GM23338 (cell line): ENCODE results near the gene RNF103. TPM values are rescaled to one million over a fixed set of nuclear protein-coding genes. Genes with fewer than 3 reads are reported as not detected.

Source experiments
- ATAC-seq: fragments of 200-7000 bp; cut with Tn5 transposase; 3 replicates; pipeline ENCODE4 v1.9.1; 2020
- DNase-seq: peaks from one replicate; pipeline ENCODE4 v3.0.0-alpha.2; 2015; ENCODE audit warnings: low spot score
- H2AFZ ChIP-seq: fragments of 200-600 bp; sonication (generic); 2 replicates; pipeline ENCODE4 v1.8.0; 2016; ENCODE audit warnings: antibody characterized with exemption, mild to moderate bottlenecking, moderate library complexity
- H3F3A ChIP-seq: fragments of 200-600 bp; sonication (generic); replicated peaks from 2 replicates; pipeline ENCODE4 v1.8.0; 2017; ENCODE audit warnings: antibody characterized with exemption, mixed run types, low read depth
- H3K27ac ChIP-seq: fragments of 200-600 bp; sonication (generic); 2 replicates; pipeline ENCODE4 v1.6.1; 2016; ENCODE audit warnings: low read depth
- H3K27me3 ChIP-seq: fragments of 200-600 bp; sonication (generic); 2 replicates; pipeline ENCODE4 v1.8.0; 2016; ENCODE audit warnings: mild to moderate bottlenecking, mixed run types, moderate library complexity; ENCODE audit not compliant: insufficient read depth
- H3K36me3 ChIP-seq: fragments of 200-600 bp; sonication (generic); 2 replicates; pipeline ENCODE4 v1.8.0; 2016; ENCODE audit warnings: mild to moderate bottlenecking; ENCODE audit not compliant: insufficient read depth
- H3K4me1 ChIP-seq: fragments of 200-600 bp; sonication (generic); 2 replicates; pipeline ENCODE4 v1.8.0; 2016; ENCODE audit warnings: mild to moderate bottlenecking, moderate library complexity; ENCODE audit not compliant: insufficient read depth
- H3K4me2 ChIP-seq: fragments of 200-600 bp; sonication (generic); 2 replicates; pipeline ENCODE4 v1.7.1; 2017; ENCODE audit warnings: mixed run types
- H3K4me3 ChIP-seq: fragments of 200-600 bp; sonication (generic); 2 replicates; pipeline ENCODE4 v1.6.1; 2016; ENCODE audit warnings: mixed run types
- H3K79me2 ChIP-seq: fragments of 200-600 bp; sonication (generic); replicated peaks from 2 replicates; pipeline ENCODE4 v1.8.0; 2017; ENCODE audit warnings: mild to moderate bottlenecking; ENCODE audit not compliant: insufficient read depth
- H3K9me2 ChIP-seq: fragments of 200-600 bp; sonication (generic); 2 replicates; pipeline ENCODE4 v1.8.0; 2017; ENCODE audit not compliant: insufficient read depth
- H4K20me1 ChIP-seq: fragments of 200-600 bp; sonication (generic); replicated peaks from 2 replicates; pipeline ENCODE4 v1.8.0; 2017; ENCODE audit warnings: mild to moderate bottlenecking; ENCODE audit not compliant: insufficient read depth
- H3K27ac Mint-ChIP-seq: 2 replicates; pipeline ENCODE4 v1.8.0; 2020; ENCODE audit warnings: inconsistent platforms, mild to moderate bottlenecking, moderate library complexity, mixed read lengths
- H3K27me3 Mint-ChIP-seq: 3 replicates; pipeline ENCODE4 v1.8.0; 2022; ENCODE audit warnings: low read depth, mild to moderate bottlenecking, moderate library complexity, mixed read lengths, inconsistent platforms; ENCODE audit not compliant: insufficient read depth, poor library complexity
- H3K36me3 Mint-ChIP-seq: 3 replicates; pipeline ENCODE4 v1.8.0; 2021; ENCODE audit warnings: low read depth, mild to moderate bottlenecking, inconsistent platforms, moderate library complexity, mixed read lengths
- H3K4me1 Mint-ChIP-seq: 3 replicates; pipeline ENCODE4 v1.8.0; 2020; ENCODE audit warnings: mild to moderate bottlenecking, inconsistent platforms, mixed read lengths
- H3K4me3 Mint-ChIP-seq: 3 replicates; pipeline ENCODE4 v1.8.0; 2021; ENCODE audit warnings: moderate library complexity, mild to moderate bottlenecking, inconsistent platforms, mixed read lengths
- H3K9me3 Mint-ChIP-seq: 3 replicates; pipeline ENCODE4 v1.8.0; 2020; ENCODE audit warnings: moderate library complexity, mild to moderate bottlenecking, inconsistent platforms, mixed read lengths
- CREB1 ChIP-seq: fragments of 250-450 bp; sonication (Bioruptor Pico); IDR thresholded peaks from 2 replicates; pipeline ENCODE4 v1.5.0; 2020; ENCODE audit warnings: low read depth, mild to moderate bottlenecking, moderate library complexity
- ETS1 ChIP-seq: IDR thresholded peaks from 2 replicates; pipeline ENCODE4 v1.6.1; 2016; ENCODE audit warnings: antibody characterized with exemption
- EZH2 ChIP-seq: fragments of 200-600 bp; sonication (generic); IDR thresholded peaks from one replicate; pipeline ENCODE4 v1.8.0; 2017; ENCODE audit warnings: antibody characterized with exemption, mild to moderate bottlenecking, low read depth; ENCODE audit not compliant: unreplicated experiment
- EZH2phosphoT487 ChIP-seq: fragments of 200-600 bp; sonication (generic); IDR thresholded peaks from one replicate; pipeline ENCODE4 v1.8.1; 2018; ENCODE audit warnings: antibody characterized with exemption; ENCODE audit not compliant: unreplicated experiment
- JUNB ChIP-seq: IDR thresholded peaks from one replicate; pipeline ENCODE4 v1.6.1; 2016; ENCODE audit warnings: antibody characterized with exemption; ENCODE audit not compliant: unreplicated experiment
- STAT1 ChIP-seq: IDR thresholded peaks from one replicate; pipeline ENCODE4 v1.6.1; 2016; ENCODE audit warnings: antibody characterized with exemption; ENCODE audit not compliant: unreplicated experiment
- ZNF462 ChIP-seq: fragments of 250-450 bp; sonication (Bioruptor Pico); IDR thresholded peaks from 2 replicates; pipeline ENCODE4 v1.5.0; 2020; ENCODE audit warnings: mild to moderate bottlenecking, moderate library complexity
- polyA plus RNA-seq: library from polyadenylated mRNA; unstranded; fragments of >200 nt; fragmentation: Nextera tagmentation; extraction: Ambion mirVana; gene quantifications from 2 replicates; pipeline ENCODE4 v1.2.1, GENCODE V29; 2016
- total RNA-seq: library from RNA; depleted of rRNA; stranded (reverse); fragments of >200 nt; shearing (Covaris generic); gene quantifications from 2 replicates; pipeline ENCODE4 v1.2.3, GENCODE V29; 2014

RNF103 gene
- total and polyA plus RNA-seq, 2 experiments from 2014 or later: 3.8 to 5.9 TPM

GRCh38 chr2:86650188-86650587 is 26.5 kb upstream of the RNF103 start (continued):
- TF ChIP-seq CREB1 (no peak), ZNF462 (CRISPR knock-in tag) (no peak), JUNB (no peak), EZH2phosphoT487 (no peak), ETS1 (no peak)

- Mint-ChIP-seq H3K9me3 (peaks cover 17% of the 10 kb centered on the region), H3K4me1 (no peaks in the 10 kb centered on the region), H3K36me3 (no peaks in the 10 kb centered on the region; the same call in 2 of the 3 replicates), H3K27ac (no peak overlapping the region), H3K27me3 (no peaks in the 10 kb centered on the region), H3K4me3 (no peak overlapping the region)
- Histone ChIP-seq H3K4me2 (no peak overlapping the region), H3K9me2 (0 out of 2 replicates have a peak, but pooled peaks cover 4% of the 10 kb centered on the region), H3K4me3 (no peak overlapping the region), H3K4me1 (no peaks in the 10 kb centered on the region), H3F3A (no peaks in the 10 kb centered on the region), H3K36me3 (no peaks in the 10 kb centered on the region), H3K79me2 (no peaks in the 10 kb centered on the region), H2AFZ (no peak overlapping the region), H3K27me3 (no peaks in the 10 kb centered on the region), H3K27ac (no peak overlapping the region), H4K20me1 (no peaks in the 10 kb centered on the region)
- DNase-seq (no peak), ATAC-seq (no peak)
- no peak for TF ChIP-seq ZNF462 (CRISPR knock-in tag)
- TF ChIP-seq EZH2: no peak
- TF ChIP-seq EZH2phosphoT487: no peak
- TF ChIP-seq STAT1: no peak
These were observed 25.7 kb upstream of the RNF103 start for GRCh38 chr2:86649119-86649947.
